ENCODE measurements around the gene LEMD3.

GRCh38 chr12:65232476-65233077 is 63.2 kb downstream of the LEMD3 start:
- no peak for TF ChIP-seq ZBTB7A (tag by site-specific recombination; IDR thresholded peaks at IDR 0.05; ENCODE audit: low read depth)
- no peak for TF ChIP-seq ZNF660 (tag by site-specific recombination; IDR thresholded peaks at IDR 0.05)

Data from HEK293 (cell line).